ENCODE measurements around the gene LDB2. TPM values are rescaled to one million over a fixed set of nuclear protein-coding genes. Genes with fewer than 3 reads are reported as not detected.

LDB2 gene
- total RNA-seq, 1 experiment from 2014 or later: not detected

DNA sequence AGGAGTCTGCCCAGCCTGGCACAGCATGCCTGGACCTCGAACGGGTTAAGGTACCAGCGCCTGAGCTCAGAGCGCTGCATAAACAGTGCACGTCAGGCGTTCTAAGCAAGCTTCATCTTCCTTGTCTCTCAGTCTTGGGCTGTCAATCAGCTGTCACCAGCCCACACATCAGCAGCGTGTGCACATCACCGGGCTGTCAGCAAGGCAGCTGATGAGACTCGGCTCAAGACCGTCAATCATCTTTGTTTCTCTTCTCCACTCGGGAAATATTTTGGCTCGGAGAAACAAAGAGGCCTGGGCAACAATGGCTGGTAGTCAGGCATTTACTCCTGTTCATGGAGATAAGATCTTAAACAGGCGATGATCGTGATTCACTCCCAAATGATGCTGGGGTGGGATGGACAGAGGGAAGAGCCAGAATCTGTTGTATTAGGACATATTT lies 141.3 kb downstream of the LDB2 start:
- intact Hi-C loops (cut with micrococcal nuclease): no loop called here
- H3K36me3 ChIP-seq (ENCODE audit: low read depth, low read length): no peaks in the 10 kb centered on the region
- H4K20me1 ChIP-seq (ENCODE audit: low read length): no peaks in the 10 kb centered on the region
- ATAC-seq (no peak), DNase-seq (peak; percentile 35)
- CTCF ChIA-PET: no interaction called here
- no peaks in the 10 kb centered on the region for H3K4me1 ChIP-seq (ENCODE audit: insufficient read depth, low read length)
- no peaks in the 10 kb centered on the region for H3K9me3 ChIP-seq (ENCODE audit: low read length)
- H3K79me2 ChIP-seq (ENCODE audit: low read length): no peaks in the 10 kb centered on the region
- no peak overlapping the region for H3K9ac ChIP-seq (ENCODE audit: low read length)
- no peak overlapping the region; the same call in 1 of the 2 replicates for H3K4me3 ChIP-seq (ENCODE audit: low read length)
- POLR2A ChIA-PET (ENCODE audit: unreplicated experiment): no interaction called here
- no peaks in the 10 kb centered on the region for H3F3A ChIP-seq (ENCODE audit: low read length, unreplicated experiment)
- BruUV-seq (replicated peaks): no TSS peak
- H3K27me3 ChIP-seq (ENCODE audit: low read length): peaks cover 73% of the 10 kb centered on the region
- TF ChIP-seq, protein P1, sequence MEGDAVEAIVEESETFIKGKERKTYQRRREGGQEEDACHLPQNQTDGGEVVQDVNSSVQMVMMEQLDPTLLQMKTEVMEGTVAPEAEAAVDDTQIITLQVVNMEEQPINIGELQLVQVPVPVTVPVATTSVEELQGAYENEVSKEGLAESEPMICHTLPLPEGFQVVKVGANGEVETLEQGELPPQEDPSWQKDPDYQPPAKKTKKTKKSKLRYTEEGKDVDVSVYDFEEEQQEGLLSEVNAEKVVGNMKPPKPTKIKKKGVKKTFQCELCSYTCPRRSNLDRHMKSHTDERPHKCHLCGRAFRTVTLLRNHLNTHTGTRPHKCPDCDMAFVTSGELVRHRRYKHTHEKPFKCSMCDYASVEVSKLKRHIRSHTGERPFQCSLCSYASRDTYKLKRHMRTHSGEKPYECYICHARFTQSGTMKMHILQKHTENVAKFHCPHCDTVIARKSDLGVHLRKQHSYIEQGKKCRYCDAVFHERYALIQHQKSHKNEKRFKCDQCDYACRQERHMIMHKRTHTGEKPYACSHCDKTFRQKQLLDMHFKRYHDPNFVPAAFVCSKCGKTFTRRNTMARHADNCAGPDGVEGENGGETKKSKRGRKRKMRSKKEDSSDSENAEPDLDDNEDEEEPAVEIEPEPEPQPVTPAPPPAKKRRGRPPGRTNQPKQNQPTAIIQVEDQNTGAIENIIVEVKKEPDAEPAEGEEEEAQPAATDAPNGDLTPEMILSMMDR (conservative IDR thresholded peaks at IDR 0.05; ENCODE audit: low read depth, low read length): no peak
- H3K9me2 ChIP-seq (replicated peaks; ENCODE audit: low read length): no peaks in the 10 kb centered on the region
- no peak overlapping the region for H2AFZ ChIP-seq (ENCODE audit: low read length)
- no peak overlapping the region for H3K4me2 ChIP-seq (ENCODE audit: low read length)
- no peak overlapping the region for H3K27ac ChIP-seq (ENCODE audit: low read length)

DNA sequence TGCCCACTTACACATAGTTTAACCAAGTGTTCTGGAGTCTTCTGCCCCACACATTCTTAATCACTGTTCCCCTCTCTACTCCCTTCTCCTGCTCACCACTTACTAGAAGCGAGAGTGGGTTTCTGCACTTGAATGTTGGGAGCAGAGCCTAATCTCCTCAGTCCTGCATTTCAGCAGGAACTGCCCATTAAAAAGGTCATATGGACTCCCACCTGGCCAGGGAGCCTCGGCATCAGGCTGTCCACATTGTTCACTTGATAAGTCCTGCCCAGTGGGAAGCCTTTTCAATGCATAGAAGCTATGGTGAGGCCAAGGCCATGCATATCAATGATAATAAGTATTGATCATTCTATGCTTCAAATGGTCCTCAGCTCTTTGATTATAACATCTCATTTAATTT lies 144.3 kb downstream of the LDB2 start:
- no peaks in the 10 kb centered on the region for H4K20me1 ChIP-seq (ENCODE audit: low read length)
- H3K9me2 ChIP-seq (replicated peaks; ENCODE audit: low read length): no peaks in the 10 kb centered on the region
- no peaks in the 10 kb centered on the region for H3K9me3 ChIP-seq (ENCODE audit: low read length)
- H2AFZ ChIP-seq (ENCODE audit: low read length): no peak overlapping the region
- no peak for TF ChIP-seq EZH2 (IDR thresholded peaks at IDR 0.05; ENCODE audit: low read length, unreplicated experiment)
- no peak for TF ChIP-seq EZH2phosphoT487 (IDR thresholded peaks at IDR 0.05; ENCODE audit: borderline replicate concordance, low read length)
- TF ChIP-seq, protein P1 (conservative IDR thresholded peaks at IDR 0.05; ENCODE audit: low read depth, low read length): no peak
- H3K4me2 ChIP-seq (ENCODE audit: low read length): no peak overlapping the region
- ATAC-seq: no peak
- no peaks in the 10 kb centered on the region for H3F3A ChIP-seq (ENCODE audit: low read length, unreplicated experiment)
- H3K4me1 ChIP-seq (ENCODE audit: insufficient read depth, low read length): no peaks in the 10 kb centered on the region
- no peak overlapping the region for H3K9ac ChIP-seq (ENCODE audit: low read length)
- CTCF ChIA-PET: no interaction called here
- no peaks in the 10 kb centered on the region for H3K36me3 ChIP-seq (ENCODE audit: low read depth, low read length)
- H3K27me3 ChIP-seq (ENCODE audit: low read length): peaks cover 55% of the 10 kb centered on the region
- no peak for DNase-seq
- POLR2A ChIA-PET (ENCODE audit: unreplicated experiment): no interaction called here
- H3K79me2 ChIP-seq (ENCODE audit: low read length): no peaks in the 10 kb centered on the region
- BruUV-seq (replicated peaks): no TSS peak
- intact Hi-C loops (cut with micrococcal nuclease): loop anchor here (5.0 kb wide), 1 partner anchor 462 kb away; no protein-coding TSS in a partner anchor
- H3K4me3 ChIP-seq (ENCODE audit: low read length): no peak overlapping the region
- no peak overlapping the region for H3K27ac ChIP-seq (ENCODE audit: low read length)

DNA sequence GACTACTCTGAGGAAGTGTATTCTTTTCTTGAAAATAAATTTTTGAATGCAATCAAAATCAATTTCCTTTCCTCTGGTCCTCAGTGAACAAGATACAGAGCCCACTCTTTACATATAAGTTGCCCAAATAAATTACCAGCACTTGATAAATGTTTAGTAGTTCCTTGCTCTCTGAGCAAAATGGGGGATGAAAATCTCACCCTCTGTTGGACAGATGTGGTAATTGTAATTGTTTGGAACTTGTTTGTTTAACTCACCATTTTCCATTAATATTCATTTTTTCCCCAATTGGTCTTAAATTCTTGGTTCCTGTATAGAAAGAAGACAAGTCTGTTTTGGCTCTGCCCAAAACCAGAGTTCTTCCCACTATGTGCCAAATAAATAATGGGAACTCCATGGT lies 146.3 kb downstream of the LDB2 start:
- POLR2A ChIA-PET (ENCODE audit: unreplicated experiment): no interaction called here
- no peak overlapping the region for H3K4me3 ChIP-seq (ENCODE audit: low read length)
- no peaks in the 10 kb centered on the region for H3K9me3 ChIP-seq (ENCODE audit: low read length)
- H3K9me2 ChIP-seq (replicated peaks; ENCODE audit: low read length): no peaks in the 10 kb centered on the region
- no peaks in the 10 kb centered on the region for H3K36me3 ChIP-seq (ENCODE audit: low read depth, low read length)
- H3K4me2 ChIP-seq (ENCODE audit: low read length): no peak overlapping the region
- BruUV-seq (replicated peaks): no TSS peak
- H3K79me2 ChIP-seq (ENCODE audit: low read length): no peaks in the 10 kb centered on the region
- no peaks in the 10 kb centered on the region for H4K20me1 ChIP-seq (ENCODE audit: low read length)
- ATAC-seq (no peak), DNase-seq (peak; percentile 16)
- no peak for TF ChIP-seq EZH2 (IDR thresholded peaks at IDR 0.05; ENCODE audit: low read length, unreplicated experiment)
- TF ChIP-seq EZH2phosphoT487 (IDR thresholded peaks at IDR 0.05; ENCODE audit: borderline replicate concordance, low read length): no peak
- TF ChIP-seq, protein P1 (conservative IDR thresholded peaks at IDR 0.05; ENCODE audit: low read depth, low read length): peak; percentile 49
- H3F3A ChIP-seq (ENCODE audit: low read length, unreplicated experiment): no peaks in the 10 kb centered on the region
- CTCF ChIA-PET: no interaction called here
- H3K27ac ChIP-seq (ENCODE audit: low read length): no peak overlapping the region
- peaks cover 53% of the 10 kb centered on the region for H3K27me3 ChIP-seq (ENCODE audit: low read length)
- intact Hi-C loops (cut with micrococcal nuclease): loop anchor here (5.0 kb wide), 1 partner anchor 460 kb away; no protein-coding TSS in a partner anchor
- H3K4me1 ChIP-seq (ENCODE audit: insufficient read depth, low read length): no peaks in the 10 kb centered on the region
- H3K9ac ChIP-seq (ENCODE audit: low read length): no peak overlapping the region
- H2AFZ ChIP-seq (ENCODE audit: low read length): no peak overlapping the region

Data from PC-3 (cell line).